Measurements from ENCODE around the gene PRR3.
"Not testable (repeated sequence)": the region's sequence is repeated elsewhere in the genome, so short reads cannot be mapped to it uniquely, and the experiment has no call there.

DNA sequence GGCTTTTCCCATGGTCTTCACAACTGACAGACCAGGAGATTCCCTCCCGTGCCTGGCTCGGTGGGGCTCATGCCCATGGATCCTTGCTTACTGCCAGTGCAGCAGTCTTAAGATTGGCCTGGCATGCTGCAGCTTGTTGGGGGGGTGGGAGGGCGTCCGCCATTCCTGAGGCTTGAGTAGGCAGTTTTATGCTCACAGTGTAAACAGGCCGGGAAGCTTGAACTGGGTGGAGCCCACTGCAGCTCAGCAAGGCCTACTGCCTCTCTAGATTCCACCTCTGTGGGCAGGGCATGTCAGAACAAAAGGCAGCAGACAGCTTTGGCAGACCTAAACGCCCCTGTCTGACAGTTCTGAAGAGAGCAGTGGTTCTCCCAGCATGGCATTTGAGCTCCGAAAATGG is 36.0 kb upstream of the PRR3 start:
- not testable (repeated sequence) for TF ChIP-seq CTCF (IDR thresholded peaks at IDR 0.05)
- peak; percentile 67 for TF ChIP-seq POLR2AphosphoS5 (IDR thresholded peaks at IDR 0.05)
